ENCODE results near the gene ERF. TPM values are rescaled to one million over a fixed set of nuclear protein-coding genes. Genes with fewer than 3 reads are reported as not detected.
A peak's percentile ranks its signal among the peaks of the same experiment; 100 is the strongest.

The ERF gene
- total and polyA plus RNA-seq, 2 of the 8 experiments (the other 6 are each of a cell fraction or from before 2014, with no cell fraction given), result 43.7 to 62.7 TPM

- TF ChIP-seq MAX (IDR thresholded peaks at IDR 0.05), result 0 out of 2 replicates have a peak, but pooled peaks have one; percentile 25
- no peak for TF ChIP-seq CREB1 (IDR thresholded peaks at IDR 0.05)
- TF ChIP-seq ATF3 (IDR thresholded peaks at IDR 0.05; ENCODE audit: insufficient read depth, low read depth, low read length), result 0 out of 2 replicates have a peak, but pooled peaks have one; percentile 40
- no peak for TF ChIP-seq CBX5 (IDR thresholded peaks at IDR 0.05; ENCODE audit: low read depth, low read length)
- TF ChIP-seq ASH2L (IDR thresholded peaks at IDR 0.05; ENCODE audit: low read length), result no peak
- TF ChIP-seq RFX5 (IDR thresholded peaks at IDR 0.05; ENCODE audit: borderline replicate concordance, low read depth, low read length), result no peak
- no peak for TF ChIP-seq CEBPB (IDR thresholded peaks at IDR 0.05; ENCODE audit: low read depth, low read length)
- no peak for TF ChIP-seq RBBP5 (IDR thresholded peaks at IDR 0.05; ENCODE audit: borderline replicate concordance, low read depth, low read length)
- TF ChIP-seq JUND (IDR thresholded peaks at IDR 0.05; ENCODE audit: low read length), result no peak
- no peak for TF ChIP-seq SRF (IDR thresholded peaks at IDR 0.05; ENCODE audit: low read depth, low read length)
- peak; percentile 85 to 88 for TF ChIP-seq RAD21 (IDR thresholded peaks at IDR 0.05 in 1 of 2, conservative IDR thresholded peaks at IDR 0.05 in 1 of 2; ENCODE audit: low read depth in 2 of 2, low read length in 2 of 2)
- no peak for TF ChIP-seq TAF7 (optimal IDR thresholded peaks at IDR 0.05; ENCODE audit: borderline replicate concordance, low read depth, low read length)
- no peak for TF ChIP-seq POU5F1 (IDR thresholded peaks at IDR 0.05; ENCODE audit: low read depth, low read length)
- TF ChIP-seq FOSL1 (IDR thresholded peaks at IDR 0.05; ENCODE audit: insufficient read depth, low read depth, low read length), result no peak
- no peak for TF ChIP-seq JUN (IDR thresholded peaks at IDR 0.05; ENCODE audit: low read depth, low read length)
- TF ChIP-seq EP300 (IDR thresholded peaks at IDR 0.05; ENCODE audit: borderline replicate concordance in 1 of 2, low read depth in 2 of 2, low read length in 2 of 2), result no peak
- TF ChIP-seq, protein P1, sequence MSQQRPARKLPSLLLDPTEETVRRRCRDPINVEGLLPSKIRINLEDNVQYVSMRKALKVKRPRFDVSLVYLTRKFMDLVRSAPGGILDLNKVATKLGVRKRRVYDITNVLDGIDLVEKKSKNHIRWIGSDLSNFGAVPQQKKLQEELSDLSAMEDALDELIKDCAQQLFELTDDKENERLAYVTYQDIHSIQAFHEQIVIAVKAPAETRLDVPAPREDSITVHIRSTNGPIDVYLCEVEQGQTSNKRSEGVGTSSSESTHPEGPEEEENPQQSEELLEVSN (IDR thresholded peaks at IDR 0.05), result no peak
- peak; percentile 34 to 65; a peak in 2 of 4 replicates for TF ChIP-seq SIN3A (conservative IDR thresholded peaks at IDR 0.05 in 1 of 2, IDR thresholded peaks at IDR 0.05 in 1 of 2; ENCODE audit: low read depth in 1 of 2, low read length in 2 of 2)
- TF ChIP-seq EZH2 (IDR thresholded peaks at IDR 0.05; ENCODE audit: low read depth, low read length, severe bottlenecking), result no peak
- TF ChIP-seq TBP (IDR thresholded peaks at IDR 0.05; ENCODE audit: low read depth, low read length), result no peak; the same call in 1 of the 2 replicates
- no peak for TF ChIP-seq SIRT6 (IDR thresholded peaks at IDR 0.05; ENCODE audit: low read length)
These were observed 25.2 kb upstream of the ERF start (continued) for GRCh38 chr19:42279902-42280814.
